ENCODE measurements around the gene ASH1L. TPM values are rescaled to one million over a fixed set of nuclear protein-coding genes. Genes with fewer than 3 reads are reported as not detected.

The ASH1L gene
- total RNA-seq, 1 experiment from 2014 or later, result 29.3 TPM

- TF ChIP-seq ZBTB43 (CRISPR knock-in tag; IDR thresholded peaks at IDR 0.05) (0 out of 2 replicates have a peak, but pooled peaks have one; percentile 38), JUN (CRISPR knock-in tag; IDR thresholded peaks at IDR 0.05) (peak; percentile 65; the same call in 1 of the 2 replicates), NFYB (CRISPR knock-in tag; conservative IDR thresholded peaks at IDR 0.05; ENCODE audit: low read depth) (peak; percentile 90), RORB (CRISPR knock-in tag; IDR thresholded peaks at IDR 0.05) (no peak), ETV6 (CRISPR knock-in tag; IDR thresholded peaks at IDR 0.05) (no peak), NR1H2 (CRISPR knock-in tag; IDR thresholded peaks at IDR 0.05) (no peak), FOXP4 (CRISPR knock-in tag; IDR thresholded peaks at IDR 0.05) (no peak), MLX (CRISPR knock-in tag; IDR thresholded peaks at IDR 0.05) (no peak), ZNF317 (CRISPR knock-in tag; IDR thresholded peaks at IDR 0.05; ENCODE audit: borderline replicate concordance, low read depth) (no peak), TEAD1 (CRISPR knock-in tag; IDR thresholded peaks at IDR 0.05) (0 out of 2 replicates have a peak, but pooled peaks have one; percentile 37), AFF4 (CRISPR knock-in tag; IDR thresholded peaks at IDR 0.05; ENCODE audit: borderline replicate concordance) (no peak), MAX (CRISPR knock-in tag; IDR thresholded peaks at IDR 0.05) (peak; percentile 72), SOX15 (CRISPR knock-in tag; IDR thresholded peaks at IDR 0.05) (no peak), USF1 (CRISPR knock-in tag; IDR thresholded peaks at IDR 0.05) (peak; percentile 85), USF2 (CRISPR knock-in tag; IDR thresholded peaks at IDR 0.05) (peak; percentile 80), SP1 (CRISPR knock-in tag; conservative IDR thresholded peaks at IDR 0.05) (peak; percentile 81), ZNF219 (CRISPR knock-in tag; IDR thresholded peaks at IDR 0.05; ENCODE audit: borderline replicate concordance) (no peak)
These were observed 253.8 kb downstream of the ASH1L start, which contains the start of gene FDPS (continued) for GRCh38 chr1:155308493-155309422.

All from WTC11 (cell line).